GM12878 (cell line): ENCODE data around the gene MPZL1. TPM values are rescaled to one million over a fixed set of nuclear protein-coding genes. Genes with fewer than 3 reads are reported as not detected.

Experiments used
- ATAC-seq: fragments of 200-7000 bp; cut with Tn5 transposase; 3 replicates; pipeline ENCODE4 v1.9.1; 2020; ENCODE audit warnings: mild to moderate bottlenecking, moderate library complexity
- BruUV-seq: library from RNA; stranded (reverse); fragments of 400-500 nt; replicated peaks from 2 replicates; lab custom pipeline; 2021; lab: Mats Ljungman, UMichigan
- CTCF ChIA-PET: fragments of 300-600 bp; sonication (Branson Sonifier 250); formaldehyde crosslinking; extraction: SDS; loops from one replicate; lab custom pipeline; 2021; ENCODE audit warnings: inconsistent platforms; lab: Yijun Ruan, JAX
- POLR2A ChIA-PET: fragments of 350-600 bp; formaldehyde crosslinking; extraction: SDS; loops from one replicate; lab custom pipeline; 2021; ENCODE audit warnings: inconsistent platforms; lab: Charles Lee
- RAD21 ChIA-PET: fragments of 300-600 bp; sonication (Branson Sonifier 250); formaldehyde crosslinking; loops from one replicate; lab custom pipeline; 2023; ENCODE audit warnings: antibody characterized with exemption; ENCODE audit not compliant: unreplicated experiment; lab: Charles Lee
- SMC1A ChIA-PET: fragments of 300-600 bp; sonication (Branson Sonifier 250); formaldehyde crosslinking; loops from one replicate; lab custom pipeline; 2023; ENCODE audit not compliant: unreplicated experiment, uncharacterized antibody; lab: Charles Lee
- DNase-seq: peaks from one replicate; pipeline ENCODE4 v3.0.0-alpha.2; 2011; ENCODE audit warnings: low read depth, low spot score
- FAIRE-seq: peaks from 3 replicates; lab custom pipeline; 2011; peaks lifted over from hg19 to GRCh38; lab: Jason Lieb, UNC
- H2AFZ ChIP-seq: 2 replicates; pipeline ENCODE4 v1.6.0; 2011; ENCODE audit warnings: low read depth, low read length, control low read depth; ENCODE audit not compliant: control insufficient read depth
- H3K27ac ChIP-seq: 2 replicates; pipeline ENCODE4 v1.5.1; 2011; ENCODE audit warnings: control low read depth; ENCODE audit not compliant: control insufficient read depth, insufficient read depth
- H3K27me3 ChIP-seq, 2 experiments: replicated peaks in 1 of 2; 2 replicates each; pipeline versions ENCODE4 v1.6.0 to v1.6.1; 2011; ENCODE audit warnings: low read length in 1 of 2; ENCODE audit not compliant: control insufficient read depth in 2 of 2, insufficient read depth in 2 of 2
- H3K36me3 ChIP-seq, 2 experiments: 2 replicates each; pipeline ENCODE4 v1.5.1; 2011; ENCODE audit warnings: low read length in 1 of 2; ENCODE audit not compliant: control insufficient read depth in 2 of 2, insufficient read depth in 2 of 2
- H3K4me1 ChIP-seq: 2 replicates; pipeline ENCODE4 v1.6.1; 2011; ENCODE audit warnings: mild to moderate bottlenecking, low read length, moderate library complexity, mixed read lengths; ENCODE audit not compliant: control insufficient read depth, insufficient read depth
- H3K4me2 ChIP-seq: 2 replicates; pipeline ENCODE4 v1.6.0; 2011; ENCODE audit warnings: control low read depth; ENCODE audit not compliant: control insufficient read depth, insufficient read depth
- H3K4me3 ChIP-seq: fragments of 200-600 bp; sonication (generic); 2 replicates; pipeline ENCODE4 v1.5.1; 2016
- H3K79me2 ChIP-seq: 2 replicates; pipeline ENCODE4 v1.6.0; 2011; ENCODE audit warnings: low read length; ENCODE audit not compliant: control insufficient read depth, insufficient read depth
- H3K9ac ChIP-seq: 2 replicates; pipeline ENCODE4 v1.8.0; 2011; ENCODE audit warnings: low read length, control low read depth, mixed read lengths; ENCODE audit not compliant: control insufficient read depth, insufficient read depth
- H3K9me3 ChIP-seq: replicated peaks from 3 replicates; pipeline ENCODE4 v1.5.1; 2011; ENCODE audit warnings: mild to moderate bottlenecking, low read length; ENCODE audit not compliant: control insufficient read depth, insufficient read depth
- H4K20me1 ChIP-seq: 2 replicates; pipeline ENCODE4 v1.6.0; 2011; ENCODE audit not compliant: control insufficient read depth, insufficient read depth
- HDAC6 ChIP-seq: fragments of 200-600 bp; sonication (generic); IDR thresholded peaks from one replicate; pipeline ENCODE4 v1.8.0; 2017; ENCODE audit warnings: antibody characterized with exemption; ENCODE audit not compliant: unreplicated experiment
- MEF2A ChIP-seq: IDR thresholded peaks from 2 replicates; pipeline ENCODE4 v1.6.1; 2011; ENCODE audit warnings: low read depth, mild to moderate bottlenecking, low read length, moderate library complexity; ENCODE audit not compliant: insufficient read depth
- MYC ChIP-seq: IDR thresholded peaks from 2 replicates; pipeline ENCODE4 v1.6.1; 2011; ENCODE audit warnings: mild to moderate bottlenecking, low read length, moderate library complexity, inconsistent platforms; ENCODE audit not compliant: insufficient read depth, insufficient replicate concordance, insufficient read length, severe bottlenecking
- NR2F1 ChIP-seq: fragments of 450-650 bp; conservative IDR thresholded peaks from 2 replicates; pipeline ENCODE4 v1.6.1; 2017; ENCODE audit warnings: mild to moderate bottlenecking
- POU2F2 ChIP-seq: IDR thresholded peaks from 3 replicates; pipeline ENCODE4 v1.6.1; 2011; ENCODE audit warnings: low read depth, mild to moderate bottlenecking, low read length, borderline replicate concordance
- SIN3A ChIP-seq: IDR thresholded peaks from 2 replicates; pipeline ENCODE4 v1.6.1; 2012; ENCODE audit warnings: low read depth, low read length, improper control_type of control experiment
- SMAD1 ChIP-seq: fragments of 450-650 bp; IDR thresholded peaks from 2 replicates; pipeline ENCODE4 v1.6.1; 2018; ENCODE audit warnings: mild to moderate bottlenecking, low read depth; ENCODE audit not compliant: partially characterized antibody
- WGBS: methylation state at CpG from one replicate; pipeline ENCODE4 v1.1.6; 2016; ENCODE audit warnings: low lambda C conversion rate; ENCODE audit not compliant: insufficient replicate concordance, insufficient coverage; ENCODE audit errors: missing lambda C conversion rate; 5-methylcytosine and 5-hydroxymethylcytosine counted together
- in situ Hi-C: fragments of 300-500 bp; cut with MboI; formaldehyde crosslinking; loops from 9 replicates; pipeline ENCODE4 v1.14.3; 2018; ENCODE audit warnings: mixed read lengths
- intact Hi-C: fragments of 100-400 bp; cut with micrococcal nuclease; formaldehyde crosslinking; loops from one replicate; pipeline ENCODE4 v1.14.2; 2022; ENCODE audit not compliant: unreplicated experiment
- polyA plus RNA-seq, 11 experiments: library from polyadenylated mRNA; depleted of rRNA in 4 of 11; unstranded in 6 of 11; stranded (reverse) in 5 of 11; fragments of >200 nt; fragmentation: Nextera tagmentation in 4 of 11; fragmentation: Illumina TruSeq in 1 of 11; extraction: Ambion mirVana in 4 of 11; extraction: Trizol in 1 of 11; gene quantifications; 1 replicate in 1 of 11; 2 replicates in 10 of 11; pipeline versions ENCODE4 v1.2.1 to v1.2.3, GENCODE V29; 2011 to 2016; ENCODE audit warnings: inconsistent platforms in 2 of 11, missing spikeins in 2 of 11, low read depth in 1 of 11
- total RNA-seq, 4 experiments: library from RNA; depleted of rRNA in 3 of 4; stranded (reverse); fragments of >200 nt in 3 of 4; fragmentation: Illumina TruSeq in 1 of 4; extraction: Trizol in 1 of 4; gene quantifications; 2 replicates each; pipeline versions ENCODE4 v1.2.1 to v1.2.3, GENCODE V29; 2013 to 2021
- TF ChIP-seq, protein P1 (sequence below): IDR thresholded peaks from 2 replicates; pipeline ENCODE4 v1.6.1; 2011; ENCODE audit warnings: mild to moderate bottlenecking, low read depth, low read length, moderate library complexity; ENCODE audit not compliant: insufficient replicate concordance
- TF ChIP-seq, protein P2 (sequence below): IDR thresholded peaks from 2 replicates; pipeline ENCODE4 v1.6.1; 2012; ENCODE audit warnings: low read depth, low read length, improper control_type of control experiment
- TF ChIP-seq, protein P3 (sequence below): fragments of 150-350 bp; IDR thresholded peaks from 2 replicates; pipeline ENCODE4 v1.6.1; 2016; ENCODE audit warnings: low read depth, low read length

MPZL1 gene
- total and polyA plus RNA-seq, 10 of the 15 experiments (the other 5 are each of a cell fraction or from before 2014, with no cell fraction given), result 9.8 to 60.9 (median 45.9) TPM

DNA sequence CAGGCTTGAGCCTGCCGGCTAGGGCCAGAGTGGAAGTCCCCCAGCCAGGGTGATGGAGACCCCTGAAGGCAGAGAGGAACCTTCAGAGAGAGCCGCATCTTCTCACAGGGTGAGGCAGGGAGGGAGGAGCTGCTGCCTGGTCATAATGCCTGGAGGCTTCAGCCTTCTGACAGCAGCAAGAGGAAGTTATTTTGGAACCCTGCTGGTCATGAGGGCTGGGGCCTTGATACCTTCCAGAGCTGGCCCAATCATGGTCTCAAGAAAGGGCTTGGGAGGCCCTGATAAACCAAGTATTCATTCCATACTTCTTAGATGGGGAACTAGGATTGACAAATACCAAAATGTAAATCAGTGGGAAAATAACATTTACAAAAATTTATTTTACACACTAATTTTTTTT is 26.6 kb upstream of the MPZL1 start:
- BruUV-seq, result no TSS peak
- 90% methylated on average over 2 of the region's 2 CpGs for WGBS
- TF ChIP-seq NR2F1 (no peak), MEF2A (no peak), POU2F2 (no peak), SMAD1 (no peak), SIN3A (no peak), HDAC6 (no peak), MYC (no peak)
- TF ChIP-seq, protein P1, sequence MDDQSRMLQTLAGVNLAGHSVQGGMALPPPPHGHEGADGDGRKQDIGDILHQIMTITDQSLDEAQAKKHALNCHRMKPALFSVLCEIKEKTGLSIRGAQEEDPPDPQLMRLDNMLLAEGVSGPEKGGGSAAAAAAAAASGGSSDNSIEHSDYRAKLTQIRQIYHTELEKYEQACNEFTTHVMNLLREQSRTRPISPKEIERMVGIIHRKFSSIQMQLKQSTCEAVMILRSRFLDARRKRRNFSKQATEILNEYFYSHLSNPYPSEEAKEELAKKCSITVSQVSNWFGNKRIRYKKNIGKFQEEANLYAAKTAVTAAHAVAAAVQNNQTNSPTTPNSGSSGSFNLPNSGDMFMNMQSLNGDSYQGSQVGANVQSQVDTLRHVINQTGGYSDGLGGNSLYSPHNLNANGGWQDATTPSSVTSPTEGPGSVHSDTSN, result no peak
- TF ChIP-seq, protein P2, sequence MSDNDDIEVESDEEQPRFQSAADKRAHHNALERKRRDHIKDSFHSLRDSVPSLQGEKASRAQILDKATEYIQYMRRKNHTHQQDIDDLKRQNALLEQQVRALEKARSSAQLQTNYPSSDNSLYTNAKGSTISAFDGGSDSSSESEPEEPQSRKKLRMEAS, result no peak
- TF ChIP-seq, protein P3, sequence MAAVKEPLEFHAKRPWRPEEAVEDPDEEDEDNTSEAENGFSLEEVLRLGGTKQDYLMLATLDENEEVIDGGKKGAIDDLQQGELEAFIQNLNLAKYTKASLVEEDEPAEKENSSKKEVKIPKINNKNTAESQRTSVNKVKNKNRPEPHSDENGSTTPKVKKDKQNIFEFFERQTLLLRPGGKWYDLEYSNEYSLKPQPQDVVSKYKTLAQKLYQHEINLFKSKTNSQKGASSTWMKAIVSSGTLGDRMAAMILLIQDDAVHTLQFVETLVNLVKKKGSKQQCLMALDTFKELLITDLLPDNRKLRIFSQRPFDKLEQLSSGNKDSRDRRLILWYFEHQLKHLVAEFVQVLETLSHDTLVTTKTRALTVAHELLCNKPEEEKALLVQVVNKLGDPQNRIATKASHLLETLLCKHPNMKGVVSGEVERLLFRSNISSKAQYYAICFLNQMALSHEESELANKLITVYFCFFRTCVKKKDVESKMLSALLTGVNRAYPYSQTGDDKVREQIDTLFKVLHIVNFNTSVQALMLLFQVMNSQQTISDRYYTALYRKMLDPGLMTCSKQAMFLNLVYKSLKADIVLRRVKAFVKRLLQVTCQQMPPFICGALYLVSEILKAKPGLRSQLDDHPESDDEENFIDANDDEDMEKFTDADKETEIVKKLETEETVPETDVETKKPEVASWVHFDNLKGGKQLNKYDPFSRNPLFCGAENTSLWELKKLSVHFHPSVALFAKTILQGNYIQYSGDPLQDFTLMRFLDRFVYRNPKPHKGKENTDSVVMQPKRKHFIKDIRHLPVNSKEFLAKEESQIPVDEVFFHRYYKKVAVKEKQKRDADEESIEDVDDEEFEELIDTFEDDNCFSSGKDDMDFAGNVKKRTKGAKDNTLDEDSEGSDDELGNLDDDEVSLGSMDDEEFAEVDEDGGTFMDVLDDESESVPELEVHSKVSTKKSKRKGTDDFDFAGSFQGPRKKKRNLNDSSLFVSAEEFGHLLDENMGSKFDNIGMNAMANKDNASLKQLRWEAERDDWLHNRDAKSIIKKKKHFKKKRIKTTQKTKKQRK, result no peak
- no peak for FAIRE-seq
- Histone ChIP-seq H3K9ac (no peak overlapping the region), H3K79me2 (no peaks in the 10 kb centered on the region), H2AFZ (no peak overlapping the region), H3K36me3 (peaks cover 20 to 68% of the 10 kb centered on the region in 2 experiments), H3K9me3 (no peaks in the 10 kb centered on the region), H4K20me1 (no peaks in the 10 kb centered on the region), H3K27me3 (no peaks in the 10 kb centered on the region), H3K4me3 (no peak overlapping the region), H3K4me2 (no peak overlapping the region), H3K27ac (no peak overlapping the region), H3K4me1 (no peaks in the 10 kb centered on the region)
- ChIA-PET POLR2A (no interaction called here), SMC1A (interaction anchor here (0.8 to 1.1 kb wide), 3 partner anchors 22 to 95 kb away, joined by 3 to 4 read pairs (median 3); no protein-coding TSS in a partner anchor), CTCF (interaction anchor here (0.9 to 3.1 kb wide), 3 partner anchors 9 to 162 kb away, joined by 3 to 15 read pairs (median 6); no protein-coding TSS in a partner anchor), RAD21 (no interaction called here)
- intact Hi-C loops, result no loop called here
- in situ Hi-C loops, result no loop called here
- no peak for DNase-seq
- ATAC-seq, result no peak
